SK-N-SH treated with all-trans-retinoic acid at 6 μM for 48 hours (cell line): ENCODE results near the gene PCGF5.
"Not testable (repeated sequence)": the region's sequence is repeated elsewhere in the genome, so short reads cannot be mapped to it uniquely, and the experiment has no call there.

ENCODE experiments used
- ATAC-seq: fragments of 200-7000 bp; cut with Tn5 transposase; 3 replicates; pipeline ENCODE4 v1.9.1; 2020; ENCODE audit warnings: mild to moderate bottlenecking, moderate library complexity
- ARNTL ChIP-seq: fragments of 450-650 bp; formaldehyde crosslinking; IDR thresholded peaks from 2 replicates; pipeline ENCODE4 v1.5.0; 2020; ENCODE audit warnings: low read depth, mild to moderate bottlenecking, moderate library complexity, borderline replicate concordance
- BACH2 ChIP-seq: fragments of 250-450 bp; sonication (Bioruptor Pico); IDR thresholded peaks from 2 replicates; pipeline ENCODE4 v1.9.0; 2021; ENCODE audit warnings: mild to moderate bottlenecking, borderline replicate concordance
- CSDC2 ChIP-seq: fragments of 250-450 bp; sonication (Bioruptor Pico); IDR thresholded peaks from 2 replicates; pipeline ENCODE4 v1.5.0; 2020; ENCODE audit warnings: mild to moderate bottlenecking, moderate library complexity
- GLIS3 ChIP-seq: fragments of 250-450 bp; sonication (Bioruptor Pico); IDR thresholded peaks from 2 replicates; pipeline ENCODE4 v1.5.0; 2020; ENCODE audit warnings: mild to moderate bottlenecking, moderate library complexity
- ISL1 ChIP-seq: fragments of 250-450 bp; sonication (Bioruptor Pico); IDR thresholded peaks from 2 replicates; pipeline ENCODE4 v2.1.2; 2022; ENCODE audit warnings: mild to moderate bottlenecking, moderate library complexity
- OSR1 ChIP-seq: fragments of 250-450 bp; sonication (Bioruptor Pico); IDR thresholded peaks from 2 replicates; pipeline ENCODE4 v1.8.0; 2022; ENCODE audit warnings: moderate library complexity, mild to moderate bottlenecking, inconsistent platforms
- POU6F1 ChIP-seq: fragments of 250-450 bp; sonication (Bioruptor Pico); IDR thresholded peaks from 2 replicates; pipeline ENCODE4 v1.8.0; 2021; ENCODE audit warnings: low read depth, mild to moderate bottlenecking, moderate library complexity, borderline replicate concordance
- PPARA ChIP-seq: fragments of 250-450 bp; sonication (Bioruptor Pico); IDR thresholded peaks from 2 replicates; pipeline ENCODE4 v1.5.0; 2020; ENCODE audit warnings: mild to moderate bottlenecking, borderline replicate concordance
- RARB ChIP-seq: fragments of 250-450 bp; sonication (Bioruptor Pico); IDR thresholded peaks from 2 replicates; pipeline ENCODE4 v1.8.0; 2021; ENCODE audit warnings: mild to moderate bottlenecking, moderate library complexity
- SNAI2 ChIP-seq: fragments of 250-450 bp; sonication (Bioruptor Pico); IDR thresholded peaks from 2 replicates; pipeline ENCODE4 v1.5.0; 2020; ENCODE audit warnings: mild to moderate bottlenecking, moderate library complexity
- TCF4 ChIP-seq: fragments of 250-450 bp; sonication (Bioruptor Pico); IDR thresholded peaks from 2 replicates; pipeline ENCODE4 v1.8.0; 2021; ENCODE audit warnings: mild to moderate bottlenecking, moderate library complexity, borderline replicate concordance
- TOX ChIP-seq: fragments of 250-450 bp; sonication (Bioruptor Pico); IDR thresholded peaks from 2 replicates; pipeline ENCODE4 v1.8.0; 2021; ENCODE audit warnings: mild to moderate bottlenecking, moderate library complexity, borderline replicate concordance
- ZC3H10 ChIP-seq: fragments of 250-450 bp; sonication (Bioruptor Pico); IDR thresholded peaks from 2 replicates; pipeline ENCODE4 v1.5.1; 2021; ENCODE audit warnings: mild to moderate bottlenecking, moderate library complexity
- ZFP30 ChIP-seq: fragments of 450-650 bp; formaldehyde crosslinking; IDR thresholded peaks from 2 replicates; pipeline ENCODE4 v1.5.0; 2022; ENCODE audit warnings: mild to moderate bottlenecking, moderate library complexity
- ZNF565 ChIP-seq: fragments of 450-650 bp; formaldehyde crosslinking; conservative IDR thresholded peaks from 2 replicates; pipeline ENCODE4 v1.5.0; 2020; ENCODE audit warnings: low read depth, mild to moderate bottlenecking, moderate library complexity
- ZNF70 ChIP-seq: fragments of 450-650 bp; formaldehyde crosslinking; IDR thresholded peaks from 2 replicates; pipeline ENCODE4 v1.5.0; 2020; ENCODE audit warnings: mild to moderate bottlenecking, moderate library complexity
- ZNF8 ChIP-seq: fragments of 450-650 bp; formaldehyde crosslinking; IDR thresholded peaks from 2 replicates; pipeline ENCODE4 v1.5.0; 2020; ENCODE audit warnings: mild to moderate bottlenecking, moderate library complexity
- TF ChIP-seq, protein P1 (sequence below): fragments of 250-450 bp; sonication (Bioruptor Pico); IDR thresholded peaks from 2 replicates; pipeline ENCODE4 v1.5.1; 2021; ENCODE audit warnings: mild to moderate bottlenecking, moderate library complexity
- TF ChIP-seq, protein P2 (sequence below): fragments of 250-450 bp; sonication (Bioruptor Pico); IDR thresholded peaks from 2 replicates; pipeline ENCODE4 v1.8.0; 2020; ENCODE audit warnings: mild to moderate bottlenecking, moderate library complexity, borderline replicate concordance
- TF ChIP-seq, protein P3 (sequence below): fragments of 250-450 bp; sonication (Bioruptor Pico); IDR thresholded peaks from 2 replicates; pipeline ENCODE4 v1.5.1; 2020; ENCODE audit warnings: low read depth, mild to moderate bottlenecking, moderate library complexity

PCGF5 gene

DNA sequence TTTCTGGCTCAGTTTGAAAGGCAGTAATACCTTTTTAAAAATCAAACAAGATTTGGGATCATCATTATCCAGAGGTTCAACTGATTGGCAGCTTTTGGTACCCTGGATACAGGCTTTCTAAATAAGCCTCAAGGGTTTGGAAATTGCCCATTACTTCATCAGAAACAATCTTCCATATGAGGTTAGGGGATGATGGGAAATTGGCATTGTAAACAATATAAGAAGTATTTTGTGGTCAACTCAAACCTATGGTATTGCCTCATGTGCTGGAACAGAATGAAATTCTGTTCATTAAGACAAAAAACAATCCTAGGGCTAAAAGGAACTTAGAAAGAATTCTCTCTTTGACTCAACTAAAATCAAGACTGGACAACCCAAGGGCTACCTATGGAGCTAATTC, 97.1 kb downstream of the PCGF5 start:
- TF ChIP-seq PPARA (no peak), BACH2 (CRISPR knock-in tag) (no peak), ZNF565 (CRISPR knock-in tag) (no peak), ZC3H10 (CRISPR knock-in tag) (no peak), POU6F1 (no peak), GLIS3 (no peak), RARB (CRISPR knock-in tag) (no peak), ZNF70 (no peak), OSR1 (CRISPR knock-in tag) (no peak), ISL1 (CRISPR knock-in tag) (no peak), ZNF8 (CRISPR knock-in tag) (no peak)
- TF ChIP-seq, protein P1, sequence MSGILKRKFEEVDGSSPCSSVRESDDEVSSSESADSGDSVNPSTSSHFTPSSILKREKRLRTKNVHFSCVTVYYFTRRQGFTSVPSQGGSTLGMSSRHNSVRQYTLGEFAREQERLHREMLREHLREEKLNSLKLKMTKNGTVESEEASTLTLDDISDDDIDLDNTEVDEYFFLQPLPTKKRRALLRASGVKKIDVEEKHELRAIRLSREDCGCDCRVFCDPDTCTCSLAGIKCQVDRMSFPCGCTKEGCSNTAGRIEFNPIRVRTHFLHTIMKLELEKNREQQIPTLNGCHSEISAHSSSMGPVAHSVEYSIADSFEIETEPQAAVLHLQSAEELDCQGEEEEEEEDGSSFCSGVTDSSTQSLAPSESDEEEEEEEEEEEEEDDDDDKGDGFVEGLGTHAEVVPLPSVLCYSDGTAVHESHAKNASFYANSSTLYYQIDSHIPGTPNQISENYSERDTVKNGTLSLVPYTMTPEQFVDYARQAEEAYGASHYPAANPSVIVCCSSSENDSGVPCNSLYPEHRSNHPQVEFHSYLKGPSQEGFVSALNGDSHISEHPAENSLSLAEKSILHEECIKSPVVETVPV (CRISPR knock-in tag) = no peak
- TF ChIP-seq, protein P2, sequence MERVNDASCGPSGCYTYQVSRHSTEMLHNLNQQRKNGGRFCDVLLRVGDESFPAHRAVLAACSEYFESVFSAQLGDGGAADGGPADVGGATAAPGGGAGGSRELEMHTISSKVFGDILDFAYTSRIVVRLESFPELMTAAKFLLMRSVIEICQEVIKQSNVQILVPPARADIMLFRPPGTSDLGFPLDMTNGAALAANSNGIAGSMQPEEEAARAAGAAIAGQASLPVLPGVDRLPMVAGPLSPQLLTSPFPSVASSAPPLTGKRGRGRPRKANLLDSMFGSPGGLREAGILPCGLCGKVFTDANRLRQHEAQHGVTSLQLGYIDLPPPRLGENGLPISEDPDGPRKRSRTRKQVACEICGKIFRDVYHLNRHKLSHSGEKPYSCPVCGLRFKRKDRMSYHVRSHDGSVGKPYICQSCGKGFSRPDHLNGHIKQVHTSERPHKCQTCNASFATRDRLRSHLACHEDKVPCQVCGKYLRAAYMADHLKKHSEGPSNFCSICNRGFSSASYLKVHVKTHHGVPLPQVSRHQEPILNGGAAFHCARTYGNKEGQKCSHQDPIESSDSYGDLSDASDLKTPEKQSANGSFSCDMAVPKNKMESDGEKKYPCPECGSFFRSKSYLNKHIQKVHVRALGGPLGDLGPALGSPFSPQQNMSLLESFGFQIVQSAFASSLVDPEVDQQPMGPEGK (CRISPR knock-in tag) = no peak
- TF ChIP-seq, all 23 proteins: peak for 0

GRCh38 chr10:91319336-91319735, 98.9 kb downstream of the PCGF5 start:
- no peak for ATAC-seq

More for the DNA sequence above, 97.1 kb downstream of the PCGF5 start:
- no peak for ATAC-seq

GRCh38 chr10:91323293-91323905, 102.9 kb downstream of the PCGF5 start:
- ATAC-seq = not testable (repeated sequence)

More at GRCh38 chr10:91319336-91319735, 98.9 kb downstream of the PCGF5 start:
- TF ChIP-seq, protein P1 (CRISPR knock-in tag) = no peak
- TF ChIP-seq CSDC2 (CRISPR knock-in tag) (no peak), ZFP30 (CRISPR knock-in tag) (no peak), BACH2 (CRISPR knock-in tag) (no peak), ZNF8 (CRISPR knock-in tag) (no peak), TCF4 (CRISPR knock-in tag) (no peak), SNAI2 (CRISPR knock-in tag) (no peak), ZNF565 (CRISPR knock-in tag) (no peak), RARB (CRISPR knock-in tag) (no peak), ARNTL (CRISPR knock-in tag) (no peak), TOX (CRISPR knock-in tag) (no peak)
- TF ChIP-seq, protein P3, sequence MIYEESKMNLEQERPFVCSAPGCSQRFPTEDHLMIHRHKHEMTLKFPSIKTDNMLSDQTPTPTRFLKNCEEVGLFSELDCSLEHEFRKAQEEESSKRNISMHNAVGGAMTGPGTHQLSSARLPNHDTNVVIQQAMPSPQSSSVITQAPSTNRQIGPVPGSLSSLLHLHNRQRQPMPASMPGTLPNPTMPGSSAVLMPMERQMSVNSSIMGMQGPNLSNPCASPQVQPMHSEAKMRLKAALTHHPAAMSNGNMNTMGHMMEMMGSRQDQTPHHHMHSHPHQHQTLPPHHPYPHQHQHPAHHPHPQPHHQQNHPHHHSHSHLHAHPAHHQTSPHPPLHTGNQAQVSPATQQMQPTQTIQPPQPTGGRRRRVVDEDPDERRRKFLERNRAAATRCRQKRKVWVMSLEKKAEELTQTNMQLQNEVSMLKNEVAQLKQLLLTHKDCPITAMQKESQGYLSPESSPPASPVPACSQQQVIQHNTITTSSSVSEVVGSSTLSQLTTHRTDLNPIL (CRISPR knock-in tag) = no peak
- TF ChIP-seq, all 23 proteins: peak for 0

DNA sequence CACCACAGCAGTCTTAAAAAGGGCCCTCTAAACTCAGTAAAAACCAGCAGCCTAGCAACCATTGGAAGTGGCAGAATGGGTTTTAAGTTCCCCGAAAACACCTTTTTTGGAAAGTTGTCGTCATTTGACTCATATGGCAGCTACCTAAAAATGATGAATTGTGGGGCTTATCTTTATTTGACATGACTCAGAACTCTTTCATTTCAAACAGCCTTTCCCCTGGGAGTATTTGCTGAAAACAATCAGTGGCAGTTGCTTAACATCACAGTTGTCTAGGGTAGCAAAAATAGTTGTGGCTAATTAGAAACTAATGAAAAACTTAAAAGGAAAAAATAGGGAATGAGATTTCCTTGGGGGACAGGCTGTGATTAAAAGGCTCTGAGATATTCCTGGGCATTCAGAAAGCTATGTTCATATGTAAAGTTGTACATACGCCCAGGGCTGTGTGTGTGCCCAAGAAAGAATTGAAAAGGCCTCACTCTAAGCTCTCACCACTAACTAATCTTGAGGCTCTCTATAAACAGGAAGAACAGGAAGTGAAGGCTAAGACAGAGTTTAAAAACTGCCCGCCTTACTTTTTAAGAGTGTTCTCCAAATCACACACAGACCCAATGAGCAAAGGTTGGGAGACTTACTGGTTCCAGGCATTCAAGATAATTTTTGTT, 108.0 kb downstream of the PCGF5 start:
- no peak for ATAC-seq
- TF ChIP-seq, protein P1 (CRISPR knock-in tag) = no peak
- TF ChIP-seq ZNF565 (CRISPR knock-in tag) = no peak
- TF ChIP-seq ZC3H10 (CRISPR knock-in tag) = no peak
- TF ChIP-seq, protein P2 (CRISPR knock-in tag) = no peak
